Astrocyte (in vitro differentiated cells and primary cell): ENCODE measurements around the gene UMODL1. TPM values are rescaled to one million over a fixed set of nuclear protein-coding genes. Genes with fewer than 3 reads are reported as not detected.

Source experiments
- DNase-seq: peaks from one replicate; pipeline ENCODE4 v3.0.0-alpha.2; 2010; ENCODE audit warnings: low read depth
- FAIRE-seq: peaks from 2 replicates; lab custom pipeline; 2011; peaks lifted over from hg19 to GRCh38; lab: Jason Lieb, UNC
- H2AFZ ChIP-seq: 2 replicates; pipeline ENCODE4 v1.6.0; 2012; ENCODE audit warnings: low read depth, low read length, inconsistent platforms
- H3K27ac ChIP-seq: 2 replicates; pipeline ENCODE4 v1.5.1; 2011; ENCODE audit warnings: low read depth, low read length, inconsistent platforms
- H3K27me3 ChIP-seq: 2 replicates; pipeline ENCODE4 v1.6.0; 2011; ENCODE audit warnings: low read length, inconsistent platforms; ENCODE audit not compliant: insufficient read depth
- H3K36me3 ChIP-seq: 2 replicates; pipeline ENCODE4 v1.5.1; 2011; ENCODE audit warnings: low read length, inconsistent platforms; ENCODE audit not compliant: insufficient read depth
- H3K4me1 ChIP-seq: 2 replicates; pipeline ENCODE4 v1.5.1; 2011; ENCODE audit warnings: low read length, inconsistent platforms; ENCODE audit not compliant: insufficient read depth
- H3K4me2 ChIP-seq: 2 replicates; pipeline ENCODE4 v1.6.0; 2012; ENCODE audit warnings: low read length, inconsistent platforms
- H3K4me3 ChIP-seq: 2 replicates; pipeline ENCODE4 v1.5.1; 2011; ENCODE audit warnings: low read depth, mild to moderate bottlenecking, low read length, inconsistent platforms; ENCODE audit not compliant: insufficient read depth
- H3K79me2 ChIP-seq: 2 replicates; pipeline ENCODE4 v1.6.0; 2012; ENCODE audit warnings: mild to moderate bottlenecking, low read length, inconsistent platforms; ENCODE audit not compliant: insufficient read depth
- H3K9ac ChIP-seq: 2 replicates; pipeline ENCODE4 v1.6.0; 2012; ENCODE audit warnings: mild to moderate bottlenecking, low read length, inconsistent platforms
- H3K9me3 ChIP-seq: 2 replicates; pipeline ENCODE4 v1.5.1; 2012; ENCODE audit warnings: low read depth, mild to moderate bottlenecking, low read length, inconsistent platforms; ENCODE audit not compliant: insufficient read depth
- H4K20me1 ChIP-seq: 2 replicates; pipeline ENCODE4 v1.6.0; 2012; ENCODE audit warnings: low read length, inconsistent platforms; ENCODE audit not compliant: insufficient read depth
- H3K27ac Mint-ChIP-seq: one replicate; pipeline ENCODE4 v1.8.0; 2021; ENCODE audit warnings: mild to moderate bottlenecking, mixed read lengths; ENCODE audit not compliant: unreplicated experiment
- H3K27me3 Mint-ChIP-seq: one replicate; pipeline ENCODE4 v1.8.0; 2021; ENCODE audit warnings: low read depth, mixed read lengths; ENCODE audit not compliant: unreplicated experiment
- H3K36me3 Mint-ChIP-seq: one replicate; pipeline ENCODE4 v1.8.0; 2021; ENCODE audit warnings: low read depth, mixed read lengths; ENCODE audit not compliant: unreplicated experiment
- H3K4me1 Mint-ChIP-seq: one replicate; pipeline ENCODE4 v1.8.0; 2021; ENCODE audit warnings: low read depth, mixed read lengths; ENCODE audit not compliant: unreplicated experiment
- H3K4me3 Mint-ChIP-seq: one replicate; pipeline ENCODE4 v1.8.0; 2021; ENCODE audit warnings: mild to moderate bottlenecking, moderate library complexity, mixed read lengths; ENCODE audit not compliant: unreplicated experiment
- H3K9me3 Mint-ChIP-seq: one replicate; pipeline ENCODE4 v1.8.0; 2021; ENCODE audit warnings: mild to moderate bottlenecking, mixed read lengths; ENCODE audit not compliant: unreplicated experiment
- EZH2 ChIP-seq: IDR thresholded peaks from 2 replicates; pipeline ENCODE4 v1.6.1; 2012; ENCODE audit warnings: mild to moderate bottlenecking, low read length, inconsistent platforms; ENCODE audit not compliant: insufficient read depth
- total RNA-seq: library from RNA; stranded (reverse); gene quantifications from 2 replicates; pipeline ENCODE4 v1.2.1, GENCODE V29; 2021
- TF ChIP-seq, protein P1 (sequence below): IDR thresholded peaks from 2 replicates; pipeline ENCODE4 v1.5.1; 2011; ENCODE audit warnings: low read depth, mild to moderate bottlenecking, inconsistent platforms, low read length, moderate library complexity; ENCODE audit not compliant: insufficient read depth

The UMODL1 gene
- total RNA-seq, 1 donor from 2014 or later = not detected

DNA sequence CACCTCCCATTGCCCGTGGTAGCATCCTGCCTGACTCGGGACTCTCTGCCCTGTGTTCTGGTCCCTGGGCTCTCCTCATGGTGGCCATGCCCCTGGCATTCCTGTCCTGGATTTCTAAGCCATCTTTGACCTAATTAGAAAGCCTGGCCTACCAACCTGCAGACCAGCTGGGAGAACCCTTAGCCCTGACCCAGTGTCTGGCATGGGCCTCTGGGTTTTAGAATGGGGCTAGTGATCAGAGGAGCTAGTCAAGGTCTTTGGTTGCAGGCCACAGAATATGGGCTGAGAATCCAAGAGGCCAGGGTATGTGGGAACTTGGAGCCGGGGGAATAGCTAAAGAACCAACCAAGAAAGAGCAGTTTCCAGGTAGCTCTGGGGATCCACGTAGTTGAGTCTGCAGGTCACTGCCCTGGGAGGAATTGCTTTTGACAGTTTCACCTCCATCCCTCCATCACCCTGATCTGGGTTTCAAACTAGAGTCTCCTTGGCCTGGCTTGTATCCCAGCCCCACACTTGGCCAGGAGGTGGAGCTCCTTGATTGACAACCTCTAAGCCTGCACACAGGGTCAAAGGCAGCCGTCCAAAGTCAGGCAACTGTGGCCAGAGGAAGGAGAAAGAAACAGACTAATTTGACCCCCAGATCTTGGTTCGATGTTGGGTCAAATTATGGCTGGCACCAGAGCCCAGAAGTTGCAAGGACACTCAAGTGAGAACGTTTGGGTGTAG is 93.1 kb downstream of the UMODL1 start:
- FAIRE-seq = no peak
- H2AFZ ChIP-seq = no peak overlapping the region

DNA sequence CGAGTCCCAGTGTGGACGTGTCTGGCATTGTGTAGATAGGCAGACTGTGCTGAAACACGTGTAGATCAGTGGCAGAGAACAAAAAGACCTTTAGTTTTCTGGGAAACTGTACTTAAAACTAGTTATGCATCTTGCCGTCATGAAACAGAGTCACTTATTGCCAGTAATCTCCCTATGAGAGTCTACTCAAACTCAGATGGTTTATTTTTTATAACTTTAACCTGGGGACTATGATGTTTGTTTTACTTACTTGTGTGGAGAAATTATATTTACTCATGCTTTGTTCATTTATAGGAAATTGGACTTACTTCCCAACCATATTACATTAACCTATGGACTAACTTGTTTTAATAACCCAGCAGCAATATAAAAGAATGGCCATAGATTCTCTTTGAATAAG is 93.7 kb downstream of the UMODL1 start:
- Mint-ChIP-seq H3K9me3 (peaks cover 2% of the 10 kb centered on the region), H3K27ac (no peak overlapping the region), H3K4me3 (no peak overlapping the region), H3K36me3 (no peaks in the 10 kb centered on the region), H3K27me3 (no peaks in the 10 kb centered on the region), H3K4me1 (peaks cover 5% of the 10 kb centered on the region)
- H3K4me1 ChIP-seq = no peaks in the 10 kb centered on the region
- no peak overlapping the region for H3K9ac ChIP-seq
- peaks cover 4% of the 10 kb centered on the region for H3K27me3 ChIP-seq
- no peaks in the 10 kb centered on the region for H3K36me3 ChIP-seq
- no peaks in the 10 kb centered on the region for H3K9me3 ChIP-seq
- no peak for TF ChIP-seq EZH2
- TF ChIP-seq, protein P1, sequence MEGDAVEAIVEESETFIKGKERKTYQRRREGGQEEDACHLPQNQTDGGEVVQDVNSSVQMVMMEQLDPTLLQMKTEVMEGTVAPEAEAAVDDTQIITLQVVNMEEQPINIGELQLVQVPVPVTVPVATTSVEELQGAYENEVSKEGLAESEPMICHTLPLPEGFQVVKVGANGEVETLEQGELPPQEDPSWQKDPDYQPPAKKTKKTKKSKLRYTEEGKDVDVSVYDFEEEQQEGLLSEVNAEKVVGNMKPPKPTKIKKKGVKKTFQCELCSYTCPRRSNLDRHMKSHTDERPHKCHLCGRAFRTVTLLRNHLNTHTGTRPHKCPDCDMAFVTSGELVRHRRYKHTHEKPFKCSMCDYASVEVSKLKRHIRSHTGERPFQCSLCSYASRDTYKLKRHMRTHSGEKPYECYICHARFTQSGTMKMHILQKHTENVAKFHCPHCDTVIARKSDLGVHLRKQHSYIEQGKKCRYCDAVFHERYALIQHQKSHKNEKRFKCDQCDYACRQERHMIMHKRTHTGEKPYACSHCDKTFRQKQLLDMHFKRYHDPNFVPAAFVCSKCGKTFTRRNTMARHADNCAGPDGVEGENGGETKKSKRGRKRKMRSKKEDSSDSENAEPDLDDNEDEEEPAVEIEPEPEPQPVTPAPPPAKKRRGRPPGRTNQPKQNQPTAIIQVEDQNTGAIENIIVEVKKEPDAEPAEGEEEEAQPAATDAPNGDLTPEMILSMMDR = no peak
- H3K79me2 ChIP-seq = no peaks in the 10 kb centered on the region
- H4K20me1 ChIP-seq = no peaks in the 10 kb centered on the region
- no peak for FAIRE-seq
- no peak overlapping the region for H3K4me3 ChIP-seq
- no peak overlapping the region for H3K27ac ChIP-seq
- no peak overlapping the region for H3K4me2 ChIP-seq
- H2AFZ ChIP-seq = no peak overlapping the region
- no peak for DNase-seq

More for the DNA sequence above, 93.1 kb downstream of the UMODL1 start:
- Mint-ChIP-seq H3K27me3 (peaks cover under 1% of the 10 kb centered on the region), H3K9me3 (peaks cover 2% of the 10 kb centered on the region), H3K4me1 (peaks cover 5% of the 10 kb centered on the region), H3K36me3 (no peaks in the 10 kb centered on the region), H3K4me3 (no peak overlapping the region), H3K27ac (no peak overlapping the region)
- Histone ChIP-seq H3K27me3 (peaks cover 4% of the 10 kb centered on the region), H3K79me2 (no peaks in the 10 kb centered on the region), H3K9ac (no peak overlapping the region), H3K9me3 (no peaks in the 10 kb centered on the region), H3K4me3 (no peak overlapping the region), H3K27ac (no peak overlapping the region), H3K4me2 (no peak overlapping the region), H3K36me3 (no peaks in the 10 kb centered on the region), H3K4me1 (no peaks in the 10 kb centered on the region), H4K20me1 (no peaks in the 10 kb centered on the region)
- TF ChIP-seq, protein P1 = no peak
- TF ChIP-seq EZH2 = no peak
- no peak for DNase-seq

DNA sequence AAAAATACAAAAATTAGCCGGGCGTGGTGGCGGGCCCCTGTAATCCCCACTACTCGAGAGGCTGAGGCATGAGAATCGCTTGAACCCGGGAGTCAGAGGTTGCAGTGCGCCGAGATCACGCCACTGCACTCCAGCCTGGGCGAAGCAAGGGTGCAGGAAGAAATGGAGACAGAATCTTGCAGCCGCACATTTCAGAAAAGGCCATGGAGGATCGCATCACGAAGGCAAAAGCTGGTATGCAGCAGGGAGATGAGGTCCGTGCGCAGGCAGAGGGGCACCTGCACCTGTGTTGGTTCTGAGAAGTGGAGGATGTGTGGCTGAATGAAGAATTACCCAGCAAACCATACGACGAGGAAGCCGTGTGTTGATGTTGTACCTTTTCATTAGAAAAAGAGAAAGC is 94.8 kb downstream of the UMODL1 start:
- no peak overlapping the region for H3K9ac ChIP-seq
- H3K27me3 ChIP-seq = peaks cover 4% of the 10 kb centered on the region
- no peaks in the 10 kb centered on the region for H3K36me3 Mint-ChIP-seq
- H3K27me3 Mint-ChIP-seq = no peaks in the 10 kb centered on the region
- no peak for TF ChIP-seq EZH2
- TF ChIP-seq, protein P1 = no peak
- H3K4me1 ChIP-seq = no peaks in the 10 kb centered on the region
- no peak overlapping the region for H3K27ac Mint-ChIP-seq
- H3K9me3 Mint-ChIP-seq = peaks cover 2% of the 10 kb centered on the region
- H2AFZ ChIP-seq = no peak overlapping the region
- peaks cover 5% of the 10 kb centered on the region for H3K4me1 Mint-ChIP-seq
- no peak overlapping the region for H3K4me2 ChIP-seq
- no peak overlapping the region for H3K27ac ChIP-seq
- FAIRE-seq (no peak), DNase-seq (no peak)
- no peaks in the 10 kb centered on the region for H3K9me3 ChIP-seq
- H3K36me3 ChIP-seq = no peaks in the 10 kb centered on the region
- H3K79me2 ChIP-seq = no peaks in the 10 kb centered on the region
- no peak overlapping the region for H3K4me3 ChIP-seq
- no peak overlapping the region for H3K4me3 Mint-ChIP-seq
- H4K20me1 ChIP-seq = no peaks in the 10 kb centered on the region
